ENCODE results near the gene HMCN2.

DNA sequence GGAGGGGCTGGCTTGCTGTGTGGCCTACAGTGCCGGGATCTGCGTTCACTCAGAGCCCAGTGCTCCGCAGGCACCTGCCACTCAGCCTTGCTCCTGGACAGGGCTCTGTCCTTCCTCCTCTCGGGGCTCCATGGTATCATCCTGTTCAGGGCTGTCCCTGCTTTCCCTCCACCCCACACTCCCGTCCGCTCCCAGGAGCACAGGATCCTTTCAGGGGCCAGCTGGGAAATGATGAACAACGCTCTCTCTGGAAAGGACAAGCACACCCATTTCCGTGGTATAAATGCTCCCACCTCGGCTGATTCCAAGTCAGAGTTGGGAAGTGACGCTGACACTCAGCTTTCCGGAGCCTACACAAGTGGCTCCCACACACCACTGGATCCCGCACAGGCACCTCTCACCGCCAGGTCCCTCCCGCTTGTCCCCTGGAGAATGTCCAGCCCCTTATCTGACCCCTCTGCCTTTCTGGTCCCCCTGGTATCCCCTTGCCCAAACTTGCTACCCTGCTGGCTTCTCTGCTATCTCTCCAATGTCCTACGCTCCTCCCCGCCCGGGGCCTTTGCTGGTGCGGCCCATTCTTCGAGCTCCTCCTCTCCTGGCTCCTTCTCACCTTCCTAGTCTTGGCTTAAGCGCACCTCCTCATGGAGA is 21.3 kb downstream of the HMCN2 start:
- TF ChIP-seq, protein P1, sequence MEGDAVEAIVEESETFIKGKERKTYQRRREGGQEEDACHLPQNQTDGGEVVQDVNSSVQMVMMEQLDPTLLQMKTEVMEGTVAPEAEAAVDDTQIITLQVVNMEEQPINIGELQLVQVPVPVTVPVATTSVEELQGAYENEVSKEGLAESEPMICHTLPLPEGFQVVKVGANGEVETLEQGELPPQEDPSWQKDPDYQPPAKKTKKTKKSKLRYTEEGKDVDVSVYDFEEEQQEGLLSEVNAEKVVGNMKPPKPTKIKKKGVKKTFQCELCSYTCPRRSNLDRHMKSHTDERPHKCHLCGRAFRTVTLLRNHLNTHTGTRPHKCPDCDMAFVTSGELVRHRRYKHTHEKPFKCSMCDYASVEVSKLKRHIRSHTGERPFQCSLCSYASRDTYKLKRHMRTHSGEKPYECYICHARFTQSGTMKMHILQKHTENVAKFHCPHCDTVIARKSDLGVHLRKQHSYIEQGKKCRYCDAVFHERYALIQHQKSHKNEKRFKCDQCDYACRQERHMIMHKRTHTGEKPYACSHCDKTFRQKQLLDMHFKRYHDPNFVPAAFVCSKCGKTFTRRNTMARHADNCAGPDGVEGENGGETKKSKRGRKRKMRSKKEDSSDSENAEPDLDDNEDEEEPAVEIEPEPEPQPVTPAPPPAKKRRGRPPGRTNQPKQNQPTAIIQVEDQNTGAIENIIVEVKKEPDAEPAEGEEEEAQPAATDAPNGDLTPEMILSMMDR (IDR thresholded peaks at IDR 0.05): no peak
- no peak for TF ChIP-seq POLR2A (IDR thresholded peaks at IDR 0.05)

Measured in right lobe of liver (tissue), 4 donors.